Measurements from ENCODE around the gene LIMCH1. TPM values are rescaled to one million over a fixed set of nuclear protein-coding genes. Genes with fewer than 3 reads are reported as not detected.

LIMCH1 gene
- total RNA-seq, 1 donor from 2014 or later, result not detected

GRCh38 chr4:41624765-41625164, 86.8 kb downstream of the LIMCH1 start:
- no peak for DNase-seq
- no peak for ATAC-seq (ENCODE audit: low read depth)
- H3K27me3 Mint-ChIP-seq, result peaks cover 2% of the 10 kb centered on the region
- H3K4me1 Mint-ChIP-seq, result no peaks in the 10 kb centered on the region
- ChIA-PET POLR2A (no interaction called here), CTCF (no interaction called here)
- no peaks in the 10 kb centered on the region for H3K9me3 Mint-ChIP-seq
- no peak overlapping the region for H3K4me3 Mint-ChIP-seq
- no peak overlapping the region for H3K27ac Mint-ChIP-seq
- no peaks in the 10 kb centered on the region for H3K36me3 Mint-ChIP-seq (ENCODE audit: low read depth)
- TF ChIP-seq CTCF (IDR thresholded peaks at IDR 0.05), result no peak
- intact Hi-C loops (cut with micrococcal nuclease), result no loop called here

- H3K36me3 Mint-ChIP-seq (ENCODE audit: low read depth), result no peaks in the 10 kb centered on the region
- H3K4me3 Mint-ChIP-seq, result no peak overlapping the region
- H3K27me3 Mint-ChIP-seq, result peaks cover 2% of the 10 kb centered on the region
- DNase-seq (no peak), ATAC-seq (ENCODE audit: low read depth) (no peak)
- TF ChIP-seq CTCF (IDR thresholded peaks at IDR 0.05), result no peak
- H3K9me3 Mint-ChIP-seq, result no peaks in the 10 kb centered on the region
- intact Hi-C loops (cut with micrococcal nuclease), result no loop called here
- CTCF ChIA-PET, result no interaction called here
- no peak overlapping the region for H3K27ac Mint-ChIP-seq
- no peaks in the 10 kb centered on the region for H3K4me1 Mint-ChIP-seq
- POLR2A ChIA-PET, result no interaction called here
These were observed 87.6 kb downstream of the LIMCH1 start for GRCh38 chr4:41625531-41625930.

- H3K27me3 Mint-ChIP-seq, result no peaks in the 10 kb centered on the region
- TF ChIP-seq CTCF (IDR thresholded peaks at IDR 0.05), result no peak
- intact Hi-C loops (cut with micrococcal nuclease), result no loop called here
- no peaks in the 10 kb centered on the region for H3K4me1 Mint-ChIP-seq
- no peak for ATAC-seq (ENCODE audit: low read depth)
- H3K4me3 Mint-ChIP-seq, result no peak overlapping the region
- no peaks in the 10 kb centered on the region for H3K36me3 Mint-ChIP-seq (ENCODE audit: low read depth)
- no peaks in the 10 kb centered on the region for H3K9me3 Mint-ChIP-seq
- H3K27ac Mint-ChIP-seq, result no peak overlapping the region
- ChIA-PET POLR2A (no interaction called here), CTCF (no interaction called here)
- no peak for DNase-seq
These were observed 91.0 kb downstream of the LIMCH1 start for GRCh38 chr4:41628936-41629335.

GRCh38 chr4:41631523-41631922, 93.6 kb downstream of the LIMCH1 start:
- Mint-ChIP-seq H3K27ac (no peak overlapping the region), H3K4me1 (no peaks in the 10 kb centered on the region), H3K9me3 (no peaks in the 10 kb centered on the region), H3K27me3 (no peaks in the 10 kb centered on the region), H3K36me3 (ENCODE audit: low read depth) (no peaks in the 10 kb centered on the region), H3K4me3 (no peak overlapping the region)
- no peak for TF ChIP-seq CTCF (IDR thresholded peaks at IDR 0.05)
- no peak for DNase-seq
- CTCF ChIA-PET, result no interaction called here
- ATAC-seq (ENCODE audit: low read depth), result no peak
- intact Hi-C loops (cut with micrococcal nuclease), result no loop called here
- POLR2A ChIA-PET, result no interaction called here

GRCh38 chr4:41632481-41633073, 94.6 kb downstream of the LIMCH1 start:
- Mint-ChIP-seq H3K27ac (no peak overlapping the region), H3K4me3 (no peak overlapping the region), H3K4me1 (no peaks in the 10 kb centered on the region), H3K9me3 (no peaks in the 10 kb centered on the region), H3K36me3 (ENCODE audit: low read depth) (no peaks in the 10 kb centered on the region), H3K27me3 (no peaks in the 10 kb centered on the region)
- intact Hi-C loops (cut with micrococcal nuclease), result no loop called here
- DNase-seq, result no peak
- no peak for ATAC-seq (ENCODE audit: low read depth)
- ChIA-PET CTCF (no interaction called here), POLR2A (no interaction called here)
- TF ChIP-seq CTCF (IDR thresholded peaks at IDR 0.05), result no peak
